Neural cell (in vitro differentiated cells): ENCODE data around the gene KITLG. TPM values are rescaled to one million over a fixed set of nuclear protein-coding genes. Genes with fewer than 3 reads are reported as not detected.

Experiments
- H2AFZ ChIP-seq: fragments of 200-600, 300-800 bp; sonication (generic), shearing (Covaris generic); 2 replicates; pipeline ENCODE4 v1.6.0; 2014; ENCODE audit warnings: low read depth, mild to moderate bottlenecking, antibody characterized with exemption, low read length, moderate library complexity
- H3F3A ChIP-seq: fragments of 200-600 bp; shearing (Covaris generic); 2 replicates; pipeline ENCODE4 v1.6.1; 2016; ENCODE audit warnings: mild to moderate bottlenecking, moderate library complexity, mixed read lengths, antibody characterized with exemption, low read length; ENCODE audit not compliant: insufficient read depth, poor library complexity, severe bottlenecking
- H3K27ac ChIP-seq: fragments of 200-600, 300-800 bp; sonication (generic), shearing (Covaris generic); 2 replicates; pipeline ENCODE4 v1.5.1; 2014; ENCODE audit warnings: mild to moderate bottlenecking, low read length, moderate library complexity
- H3K27me3 ChIP-seq: fragments of 300-800, 200-600 bp; sonication (generic), shearing (Covaris generic); 2 replicates; pipeline ENCODE4 v1.6.0; 2014; ENCODE audit warnings: mild to moderate bottlenecking, low read depth, low read length, moderate library complexity; ENCODE audit not compliant: insufficient read depth
- H3K36me3 ChIP-seq: fragments of 300-800, 200-600 bp; sonication (generic), shearing (Covaris generic); 2 replicates; pipeline ENCODE4 v1.5.1; 2014; ENCODE audit warnings: mild to moderate bottlenecking, antibody characterized with exemption, low read length, moderate library complexity; ENCODE audit not compliant: insufficient read depth
- H3K4me2 ChIP-seq: fragments of 300-800, 200-600 bp; sonication (generic), shearing (Covaris generic); 2 replicates; pipeline ENCODE4 v1.6.0; 2014; ENCODE audit warnings: mild to moderate bottlenecking, low read length
- H3K4me3 ChIP-seq: fragments of 300-800, 200-600 bp; sonication (generic), shearing (Covaris generic); 2 replicates; pipeline ENCODE4 v1.5.1; 2014; ENCODE audit warnings: mild to moderate bottlenecking, low read length, moderate library complexity
- H3K79me2 ChIP-seq: fragments of 200-600 bp; shearing (Covaris generic); replicated peaks from 2 replicates; pipeline ENCODE4 v1.6.0; 2014; ENCODE audit warnings: mild to moderate bottlenecking, low read length, moderate library complexity; ENCODE audit not compliant: insufficient read depth
- H3K9ac ChIP-seq: fragments of 300-800, 200-600 bp; sonication (generic), shearing (Covaris generic); 2 replicates; pipeline ENCODE4 v1.6.1; 2016; ENCODE audit warnings: mild to moderate bottlenecking, low read length, mixed read lengths
- H3K9me2 ChIP-seq: fragments of 200-600 bp; shearing (Covaris generic); 2 replicates; pipeline ENCODE4 v1.6.1; 2016; ENCODE audit warnings: mild to moderate bottlenecking, low read length, mixed read lengths; ENCODE audit not compliant: insufficient read depth
- H3K9me3 ChIP-seq: fragments of 200-600, 300-800 bp; sonication (generic), shearing (Covaris generic); 2 replicates; pipeline ENCODE4 v1.6.1; 2016; ENCODE audit warnings: mild to moderate bottlenecking, mixed run types, low read length, moderate library complexity, mixed read lengths
- H4K20me1 ChIP-seq: fragments of 200-600 bp; shearing (Covaris generic); 2 replicates; pipeline ENCODE4 v1.6.1; 2016; ENCODE audit warnings: mild to moderate bottlenecking, mixed run types; ENCODE audit not compliant: insufficient read depth
- CTCF ChIP-seq: fragments of 450-650 bp; IDR thresholded peaks from 2 replicates; pipeline ENCODE4 v1.5.1; 2014; ENCODE audit warnings: antibody characterized with exemption, mild to moderate bottlenecking, moderate library complexity; ENCODE audit not compliant: poor library complexity, severe bottlenecking
- EP300 ChIP-seq: fragments of 450-650 bp; conservative IDR thresholded peaks from 2 replicates; pipeline ENCODE4 v1.6.1; 2014; ENCODE audit warnings: antibody characterized with exemption, mild to moderate bottlenecking, moderate library complexity; ENCODE audit not compliant: poor library complexity, severe bottlenecking
- EZH2 ChIP-seq: fragments of 200-600, 300-800 bp; shearing (Covaris generic), sonication (generic); IDR thresholded peaks from 2 replicates; pipeline ENCODE4 v1.6.1; 2014; ENCODE audit warnings: antibody characterized with exemption, low read length, borderline replicate concordance, mild to moderate bottlenecking; ENCODE audit not compliant: insufficient read depth, poor library complexity, severe bottlenecking
- MXI1 ChIP-seq: fragments of 450-650 bp; conservative IDR thresholded peaks from 2 replicates; pipeline ENCODE4 v1.6.1; 2014; ENCODE audit warnings: antibody characterized with exemption, mild to moderate bottlenecking; ENCODE audit not compliant: poor library complexity, severe bottlenecking
- POLR2AphosphoS5 ChIP-seq: IDR thresholded peaks from 2 replicates; pipeline ENCODE4 v1.6.1; 2012
- RAD21 ChIP-seq: fragments of 450-650 bp; conservative IDR thresholded peaks from 2 replicates; pipeline ENCODE4 v1.6.1; 2014; ENCODE audit warnings: antibody characterized with exemption, mild to moderate bottlenecking, moderate library complexity
- REST ChIP-seq: IDR thresholded peaks from 2 replicates; pipeline ENCODE4 v1.6.1; 2012; ENCODE audit warnings: borderline replicate concordance
- SMC3 ChIP-seq: fragments of 450-650 bp; conservative IDR thresholded peaks from 2 replicates; pipeline ENCODE4 v1.6.1; 2014; ENCODE audit warnings: antibody characterized with exemption, mild to moderate bottlenecking, moderate library complexity; ENCODE audit not compliant: poor library complexity
- TAF1 ChIP-seq: IDR thresholded peaks from 2 replicates; pipeline ENCODE4 v1.6.1; 2012; ENCODE audit warnings: low read depth
- polyA plus RNA-seq: library from polyadenylated mRNA; depleted of rRNA; stranded (reverse); fragments of >200 nt; gene quantifications from 2 replicates; pipeline ENCODE4 v1.2.3, GENCODE V29; 2014

KITLG gene
- polyA plus RNA-seq, 1 donor from 2014 or later, result 6.2 TPM

- no peaks in the 10 kb centered on the region for H4K20me1 ChIP-seq
- no peak for TF ChIP-seq POLR2AphosphoS5
- TF ChIP-seq REST, result no peak
- TF ChIP-seq CTCF, result no peak
- no peak for TF ChIP-seq EP300
- TF ChIP-seq TAF1, result no peak
- no peak for TF ChIP-seq RAD21
- no peak for TF ChIP-seq SMC3
- TF ChIP-seq EZH2, result no peak
- H3K9me2 ChIP-seq, result no peaks in the 10 kb centered on the region
Observed at GRCh38 chr12:88458327-88458726, 121.9 kb downstream of the KITLG start.

GRCh38 chr12:88453323-88453722 is 126.9 kb downstream of the KITLG start:
- Histone ChIP-seq H3K4me3 (no peak overlapping the region), H3K79me2 (no peaks in the 10 kb centered on the region), H3F3A (no peaks in the 10 kb centered on the region), H3K9me3 (no peaks in the 10 kb centered on the region), H3K9me2 (no peaks in the 10 kb centered on the region), H3K36me3 (no peaks in the 10 kb centered on the region), H3K9ac (no peak overlapping the region), H3K27ac (no peak overlapping the region), H3K27me3 (no peaks in the 10 kb centered on the region), H2AFZ (no peak overlapping the region), H3K4me2 (no peak overlapping the region), H4K20me1 (no peaks in the 10 kb centered on the region)
- TF ChIP-seq SMC3 (no peak), REST (no peak), MXI1 (no peak), RAD21 (no peak), POLR2AphosphoS5 (no peak), EP300 (no peak), CTCF (no peak), EZH2 (no peak), TAF1 (no peak)

More at GRCh38 chr12:88458327-88458726, 121.9 kb downstream of the KITLG start:
- no peaks in the 10 kb centered on the region for H3F3A ChIP-seq
- no peak overlapping the region for H3K4me2 ChIP-seq
- H3K36me3 ChIP-seq, result no peaks in the 10 kb centered on the region
- H3K9me3 ChIP-seq, result no peaks in the 10 kb centered on the region
- H3K9ac ChIP-seq, result no peak overlapping the region
- H3K27me3 ChIP-seq, result no peaks in the 10 kb centered on the region
- H3K79me2 ChIP-seq, result no peaks in the 10 kb centered on the region
- no peak overlapping the region for H3K27ac ChIP-seq
- H2AFZ ChIP-seq, result no peak overlapping the region
- no peak overlapping the region for H3K4me3 ChIP-seq
